IPS-11a (cell line): Measurements from ENCODE around the gene AP2A2.

Experiments
- H3K4me3 ChIP-seq: one replicate; pipeline ENCODE4 v1.5.1; 2013; ENCODE audit warnings: low read depth, low read length, control low read depth

Gene AP2A2

DNA sequence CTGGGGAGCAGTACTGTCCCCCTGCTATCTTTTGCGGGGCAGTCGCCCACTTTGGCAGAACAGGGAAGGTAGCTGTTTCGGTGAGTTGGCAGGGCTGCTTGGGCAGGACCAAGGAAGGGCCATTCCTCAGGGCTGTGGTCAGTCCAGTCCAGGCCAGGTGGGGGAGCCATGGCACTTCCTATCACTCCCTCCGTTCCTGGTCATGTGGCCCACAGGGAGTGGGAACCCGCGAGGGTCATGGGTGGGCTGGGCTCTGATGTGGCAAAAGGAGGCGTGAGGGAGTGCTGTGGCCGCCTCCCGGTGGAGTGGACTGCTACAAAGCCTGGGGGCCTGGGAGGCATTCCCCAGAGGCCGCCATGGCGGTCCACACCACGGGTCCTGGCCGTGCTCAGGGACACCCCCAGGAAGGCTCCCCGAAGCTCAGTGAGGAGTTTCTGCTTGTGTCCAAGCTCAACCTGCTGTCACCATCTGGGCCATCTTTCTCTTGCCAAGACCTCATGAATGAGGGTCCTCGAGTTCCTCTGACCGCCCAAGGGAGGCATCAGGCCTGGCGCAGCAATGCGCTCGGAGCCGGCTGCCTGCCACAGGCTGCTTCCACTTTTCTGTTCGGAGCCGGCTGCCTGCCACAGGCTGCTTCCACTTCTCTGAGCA, 27.0 kb upstream of the AP2A2 start:
- H3K4me3 ChIP-seq, result no peak overlapping the region

GRCh38 chr11:899724-900123, 25.9 kb upstream of the AP2A2 start:
- H3K4me3 ChIP-seq, result no peak overlapping the region

- H3K4me3 ChIP-seq, result no peak overlapping the region
These were observed 25.1 kb upstream of the AP2A2 start for GRCh38 chr11:900545-900944.

GRCh38 chr11:901452-902061, 24.1 kb upstream of the AP2A2 start:
- H3K4me3 ChIP-seq, result no peak overlapping the region

GRCh38 chr11:904380-904779, 21.3 kb upstream of the AP2A2 start:
- H3K4me3 ChIP-seq, result no peak overlapping the region

DNA sequence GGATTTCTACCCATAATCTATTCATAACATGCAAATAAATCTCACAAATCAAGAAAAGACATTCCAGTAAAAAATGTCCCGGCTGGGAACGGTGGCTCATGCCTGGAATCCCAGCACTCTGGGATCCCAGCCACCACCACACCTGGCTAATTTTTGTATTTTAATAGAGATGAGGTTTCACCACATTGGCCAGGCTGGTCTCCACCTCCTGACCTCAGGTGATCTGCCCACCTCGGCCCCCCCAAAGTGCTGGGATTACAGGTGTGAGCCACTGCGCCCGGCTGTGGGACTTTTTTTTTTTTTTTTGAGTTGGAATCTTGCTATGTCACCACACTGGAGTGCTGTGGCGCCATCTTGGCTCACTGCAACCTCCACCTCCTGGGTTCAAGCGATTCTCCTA, 19.7 kb upstream of the AP2A2 start:
- no peak overlapping the region for H3K4me3 ChIP-seq

- no peak overlapping the region for H3K4me3 ChIP-seq
These were observed 18.0 kb upstream of the AP2A2 start for GRCh38 chr11:907668-908067.

DNA sequence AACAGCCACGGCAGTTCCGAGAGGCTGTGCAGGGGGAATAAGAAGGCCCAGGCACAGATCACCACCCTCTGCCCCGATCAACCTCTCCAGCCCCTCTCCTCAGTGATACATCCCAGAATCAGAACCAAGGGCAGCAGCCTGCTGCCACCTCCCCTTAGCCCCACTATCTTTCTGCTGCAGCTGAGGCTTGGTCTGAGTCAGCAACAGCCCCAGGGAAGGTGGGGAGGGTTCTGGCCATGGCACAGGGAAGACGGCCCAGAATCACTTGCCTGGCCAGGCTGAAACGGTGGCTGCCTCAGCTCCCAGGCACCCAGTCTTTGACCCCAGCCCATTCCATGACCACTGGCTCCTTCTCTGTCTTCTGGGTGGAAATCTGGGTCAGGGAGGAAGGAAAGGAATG, 17.4 kb upstream of the AP2A2 start:
- no peak overlapping the region for H3K4me3 ChIP-seq

DNA sequence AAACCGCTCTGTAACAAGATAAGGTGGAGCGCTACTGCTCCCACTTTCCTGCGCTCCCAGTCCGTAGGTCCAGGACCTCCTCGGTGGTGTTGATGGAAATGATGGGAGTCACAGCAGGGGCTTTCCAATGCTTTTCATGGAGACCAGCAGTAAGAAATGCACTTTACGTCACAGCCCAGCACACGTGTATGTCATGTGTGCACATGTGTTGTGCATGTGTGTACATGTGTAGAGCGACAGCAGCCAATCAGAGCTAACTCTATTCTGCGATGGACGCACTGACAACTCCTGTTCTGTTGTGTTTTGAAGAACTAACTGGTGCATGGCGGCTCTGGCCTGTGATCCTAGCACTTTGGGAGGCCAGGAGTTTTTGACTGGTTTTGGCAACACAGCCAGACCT, 16.3 kb upstream of the AP2A2 start:
- no peak overlapping the region for H3K4me3 ChIP-seq

- peak overlapping the region; percentile 88 for H3K4me3 ChIP-seq
These were observed 15.6 kb upstream of the AP2A2 start for GRCh38 chr11:910044-910588.

DNA sequence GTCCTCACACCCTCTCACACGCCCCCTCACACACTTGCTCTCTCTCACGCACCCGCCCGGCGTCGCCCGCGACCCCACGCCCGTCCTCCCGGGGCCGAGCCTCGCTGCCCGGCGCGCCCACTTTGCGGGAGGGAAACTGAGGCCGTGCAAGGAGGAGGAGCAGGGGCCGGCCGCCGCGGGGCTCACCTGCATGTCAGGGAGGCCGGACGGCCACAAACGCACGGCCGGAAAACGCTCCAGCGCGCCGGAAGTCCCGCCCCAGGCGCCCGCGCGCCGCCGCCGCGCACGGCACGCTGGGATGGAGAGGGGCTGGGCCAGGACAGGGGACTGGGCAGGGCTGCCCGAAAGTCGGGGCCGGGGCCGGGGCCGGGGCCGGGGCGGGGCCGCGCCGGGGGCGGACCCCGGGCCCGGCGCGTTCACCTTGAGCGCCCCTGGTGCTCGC, 15.1 kb upstream of the AP2A2 start, which contains the start of gene CHID1:
TSS of gene CHID1 (minus strand) at position 222 of the 442 bp plus-strand sequence. CDS start 5,994 bp downstream, outside the sequence.
- peak within 1 kb of the TSS; percentile 88 for H3K4me3 ChIP-seq

- peak overlapping the region; percentile 60 for H3K4me3 ChIP-seq
These were observed 14.4 kb upstream of the AP2A2 start for GRCh38 chr11:911031-911889.

DNA sequence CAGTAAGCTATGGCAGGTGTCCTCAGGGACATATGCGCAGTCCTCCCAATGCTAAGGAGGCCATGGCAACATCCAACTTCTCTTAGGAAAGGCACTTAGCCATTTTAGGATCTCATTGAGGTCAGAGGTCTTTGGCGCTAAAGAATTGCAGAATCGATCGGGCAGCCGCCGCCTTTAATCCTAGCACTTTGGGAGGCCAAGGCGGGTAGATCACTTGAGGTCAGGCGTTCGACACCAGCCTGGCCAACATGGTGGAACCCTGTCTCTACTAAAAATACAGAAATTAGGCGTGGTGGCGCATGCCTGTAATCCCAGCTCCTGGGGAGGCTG, 13.8 kb upstream of the AP2A2 start:
- no peak overlapping the region for H3K4me3 ChIP-seq

GRCh38 chr11:912266-912665, 13.4 kb upstream of the AP2A2 start:
- H3K4me3 ChIP-seq, result no peak overlapping the region

DNA sequence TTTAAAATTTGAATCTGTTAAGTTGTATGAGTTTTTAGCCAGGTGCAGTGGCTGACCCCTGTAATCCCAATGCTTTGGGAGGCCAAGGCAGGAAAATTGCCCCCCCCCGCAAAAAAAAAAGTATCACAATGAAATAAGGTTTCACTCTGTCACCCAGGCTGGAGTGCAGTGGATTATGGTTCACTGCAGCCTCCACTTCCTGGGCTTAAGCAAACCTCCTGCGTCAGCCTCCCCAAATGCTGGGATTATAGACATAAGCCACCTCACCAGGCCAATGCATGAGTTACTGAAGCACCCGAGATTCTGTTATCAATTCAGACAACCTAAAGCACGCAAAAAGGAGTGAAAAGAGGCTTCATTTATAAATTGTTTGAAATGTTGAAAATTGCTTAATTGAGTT, 12.6 kb upstream of the AP2A2 start:
- no peak overlapping the region for H3K4me3 ChIP-seq

- H3K4me3 ChIP-seq, result no peak overlapping the region
These were observed 11.5 kb upstream of the AP2A2 start for GRCh38 chr11:914204-914603.

GRCh38 chr11:914747-915501, 10.7 kb upstream of the AP2A2 start:
- H3K4me3 ChIP-seq, result no peak overlapping the region

- H3K4me3 ChIP-seq, result no peak overlapping the region
These were observed 8.2 kb upstream of the AP2A2 start for GRCh38 chr11:917426-917825.

DNA sequence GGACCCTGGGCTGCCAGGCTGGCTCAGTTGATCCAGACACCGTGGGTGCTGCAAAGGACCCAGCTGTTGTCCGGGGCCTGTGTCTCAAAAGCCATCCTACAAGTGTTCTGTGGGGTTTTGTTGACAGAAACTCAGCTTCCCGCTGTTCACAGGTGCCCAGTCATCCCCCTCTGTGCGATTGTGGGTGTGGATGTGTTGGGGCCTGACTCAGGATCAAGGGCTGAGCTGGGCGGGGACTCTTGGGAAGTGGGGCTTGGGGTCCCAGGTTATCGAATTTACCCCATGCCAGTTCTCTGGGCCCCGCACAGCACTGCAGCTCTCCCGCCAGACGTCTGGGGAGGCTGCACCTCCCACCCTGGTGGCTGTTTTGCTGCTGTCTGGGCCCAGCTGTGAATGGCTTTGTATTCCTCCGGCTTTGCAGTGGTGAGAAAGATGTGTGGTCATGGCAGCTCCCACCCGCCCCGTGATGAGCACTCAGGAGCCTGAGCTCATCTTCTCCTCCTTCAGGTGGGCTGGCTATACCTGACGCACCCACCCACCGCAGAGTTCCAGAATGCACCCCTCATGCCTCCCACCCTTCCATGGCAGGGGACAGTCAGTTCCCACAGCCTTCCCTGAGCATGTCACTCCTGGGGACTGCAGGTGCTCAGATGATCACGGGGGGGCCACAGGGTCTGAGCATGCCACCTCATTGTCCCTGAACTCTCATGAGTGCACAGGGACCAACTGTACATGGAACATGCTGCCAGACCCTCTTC, 3.6 kb upstream of the AP2A2 start:
- no peak overlapping the region for H3K4me3 ChIP-seq

- H3K4me3 ChIP-seq, result no peak overlapping the region
These were observed 1.8 kb upstream of the AP2A2 start for GRCh38 chr11:923691-924405.
